H4 (cell line): ENCODE data around the gene CSF1. TPM values are rescaled to one million over a fixed set of nuclear protein-coding genes. Genes with fewer than 3 reads are reported as not detected.
"Not testable (repeated sequence)": the region's sequence is repeated elsewhere in the genome, so short reads cannot be mapped to it uniquely, and the experiment has no call there.

ENCODE experiments used
- DNase-seq: peaks from one replicate; pipeline ENCODE4 v3.0.0-alpha.2; 2015; ENCODE audit warnings: low spot score
- total RNA-seq: library from RNA; depleted of rRNA; stranded (reverse); fragments of >200 nt; shearing (Covaris generic); gene quantifications from 2 replicates; pipeline ENCODE4 v1.2.3, GENCODE V29; 2014

CSF1 gene
- total RNA-seq, 1 experiment from 2014 or later, result 18.9 TPM

DNA sequence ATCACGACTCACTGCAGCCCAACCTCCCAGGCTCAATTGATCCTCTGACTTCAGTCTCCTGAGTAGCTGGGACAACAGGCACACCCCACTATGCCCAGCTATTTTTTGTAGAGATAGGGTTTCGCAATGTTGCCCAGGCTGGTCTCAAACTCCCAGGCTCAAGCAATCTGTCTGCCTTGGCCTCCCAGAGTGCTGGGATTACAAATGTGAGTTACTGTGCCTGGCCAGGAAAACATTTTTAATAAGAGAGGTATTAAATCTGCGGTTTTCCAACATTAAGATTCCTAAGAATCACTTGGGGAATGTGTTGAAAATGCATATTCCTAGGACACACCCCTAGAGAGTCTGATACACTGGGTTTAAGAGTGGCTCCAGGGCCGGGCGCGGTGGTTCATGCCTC, 8.7 kb downstream of the CSF1 start:
- DNase-seq, result no peak

GRCh38 chr1:109920391-109920790, 9.7 kb downstream of the CSF1 start:
- DNase-seq, result not testable (repeated sequence)

DNA sequence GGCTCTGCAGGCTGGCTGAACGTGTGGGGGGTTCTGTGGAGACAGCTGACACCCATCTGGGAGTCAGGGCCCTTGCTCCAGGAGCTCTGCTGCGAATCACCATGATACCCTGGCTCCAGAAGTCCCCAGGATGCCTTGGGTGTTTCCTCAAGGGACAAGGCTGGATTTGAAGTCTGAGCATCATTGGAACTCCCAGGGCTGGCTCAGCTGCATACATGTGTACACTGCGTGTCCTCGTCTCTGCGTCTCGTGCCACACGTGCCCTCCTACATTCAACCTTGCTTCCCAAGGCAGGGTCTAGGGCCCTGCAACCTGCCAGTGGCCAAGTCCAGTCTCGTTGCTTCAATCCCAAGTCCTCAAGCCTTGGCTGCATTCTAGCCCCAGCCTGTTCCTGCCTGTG, 11.7 kb downstream of the CSF1 start:
- no peak for DNase-seq

DNA sequence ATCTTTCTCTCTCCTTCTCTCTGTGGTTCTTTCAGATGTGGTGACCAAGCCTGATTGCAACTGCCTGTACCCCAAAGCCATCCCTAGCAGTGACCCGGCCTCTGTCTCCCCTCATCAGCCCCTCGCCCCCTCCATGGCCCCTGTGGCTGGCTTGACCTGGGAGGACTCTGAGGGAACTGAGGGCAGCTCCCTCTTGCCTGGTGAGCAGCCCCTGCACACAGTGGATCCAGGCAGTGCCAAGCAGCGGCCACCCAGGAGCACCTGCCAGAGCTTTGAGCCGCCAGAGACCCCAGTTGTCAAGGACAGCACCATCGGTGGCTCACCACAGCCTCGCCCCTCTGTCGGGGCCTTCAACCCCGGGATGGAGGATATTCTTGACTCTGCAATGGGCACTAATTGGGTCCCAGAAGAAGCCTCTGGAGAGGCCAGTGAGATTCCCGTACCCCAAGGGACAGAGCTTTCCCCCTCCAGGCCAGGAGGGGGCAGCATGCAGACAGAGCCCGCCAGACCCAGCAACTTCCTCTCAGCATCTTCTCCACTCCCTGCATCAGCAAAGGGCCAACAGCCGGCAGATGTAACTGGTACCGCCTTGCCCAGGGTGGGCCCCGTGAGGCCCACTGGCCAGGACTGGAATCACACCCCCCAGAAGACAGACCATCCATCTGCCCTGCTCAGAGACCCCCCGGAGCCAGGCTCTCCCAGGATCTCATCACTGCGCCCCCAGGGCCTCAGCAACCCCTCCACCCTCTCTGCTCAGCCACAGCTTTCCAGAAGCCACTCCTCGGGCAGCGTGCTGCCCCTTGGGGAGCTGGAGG, 12.7 kb downstream of the CSF1 start:
- no peak for DNase-seq

- no peak for DNase-seq
Observed at GRCh38 chr1:109923946-109924275, 13.3 kb downstream of the CSF1 start.

GRCh38 chr1:109924316-109924715, 13.7 kb downstream of the CSF1 start:
- no peak for DNase-seq

DNA sequence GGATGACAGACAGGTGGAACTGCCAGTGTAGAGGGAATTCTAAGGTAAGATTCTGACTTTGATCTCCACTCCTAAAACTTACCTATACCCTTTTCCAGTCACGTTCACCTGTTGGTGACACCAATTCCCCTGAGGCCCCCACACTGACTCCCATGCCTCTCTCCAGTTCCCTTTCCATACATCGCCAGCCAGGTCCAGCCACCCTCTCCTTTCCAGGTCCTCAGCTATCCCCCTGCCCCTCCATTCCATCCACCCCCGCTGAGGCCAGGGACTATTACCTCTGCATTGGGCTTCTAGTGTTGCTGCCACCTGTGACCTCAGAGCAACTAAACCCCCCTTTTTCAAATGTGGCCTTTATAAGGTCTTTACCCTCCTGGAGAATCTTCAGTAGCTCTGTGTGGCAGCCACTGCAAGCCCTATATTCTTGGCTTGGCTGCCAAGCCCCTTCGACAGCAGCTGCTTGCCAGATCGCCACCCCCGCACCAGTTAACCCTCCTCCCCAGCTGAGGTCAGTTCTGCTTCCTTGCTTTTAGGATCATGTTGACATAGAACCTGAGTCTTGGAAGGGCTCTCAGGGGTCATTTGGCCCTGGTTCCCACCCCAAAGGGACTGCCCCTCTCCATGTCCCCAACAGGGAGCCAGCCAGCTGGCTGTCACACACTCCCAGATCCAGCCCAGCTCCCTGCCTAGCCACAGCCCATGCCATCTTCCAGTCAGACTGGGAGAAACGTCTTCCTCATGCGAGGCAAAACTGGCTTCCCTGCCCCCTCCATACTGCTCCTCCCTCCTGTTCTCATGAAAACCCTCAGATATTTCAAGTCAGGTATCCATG, 14.7 kb downstream of the CSF1 start:
- no peak for DNase-seq

DNA sequence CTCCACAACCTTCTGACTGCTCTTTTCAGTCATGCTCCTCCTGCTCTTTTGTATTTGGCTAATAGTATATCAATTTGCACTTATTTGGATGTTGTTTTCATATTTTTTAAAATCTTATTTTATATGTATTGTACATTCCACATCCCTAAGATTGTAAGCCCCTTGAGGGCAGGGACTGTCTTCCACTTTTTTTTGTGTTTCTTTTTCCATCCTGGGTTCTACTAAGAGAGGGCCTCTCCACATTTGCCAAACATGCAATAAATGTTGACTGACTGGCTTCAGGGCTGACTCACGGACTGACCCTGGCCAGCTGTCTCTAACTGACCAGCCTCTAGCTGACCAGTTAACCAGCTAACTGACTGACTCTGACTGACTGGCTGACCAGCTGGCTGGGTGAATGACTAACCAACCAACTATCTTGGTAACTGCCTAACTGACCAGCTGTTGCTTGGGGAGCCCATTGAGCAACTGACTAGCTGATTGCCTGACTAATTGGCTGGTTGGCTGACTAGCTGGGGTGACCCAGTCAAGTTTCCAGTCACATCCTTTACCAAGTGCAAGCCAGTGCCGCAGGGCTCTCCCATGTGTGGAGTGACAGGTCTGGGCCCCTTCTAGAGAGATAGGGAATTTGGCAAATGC, 16.1 kb downstream of the CSF1 start:
- no peak for DNase-seq

DNA sequence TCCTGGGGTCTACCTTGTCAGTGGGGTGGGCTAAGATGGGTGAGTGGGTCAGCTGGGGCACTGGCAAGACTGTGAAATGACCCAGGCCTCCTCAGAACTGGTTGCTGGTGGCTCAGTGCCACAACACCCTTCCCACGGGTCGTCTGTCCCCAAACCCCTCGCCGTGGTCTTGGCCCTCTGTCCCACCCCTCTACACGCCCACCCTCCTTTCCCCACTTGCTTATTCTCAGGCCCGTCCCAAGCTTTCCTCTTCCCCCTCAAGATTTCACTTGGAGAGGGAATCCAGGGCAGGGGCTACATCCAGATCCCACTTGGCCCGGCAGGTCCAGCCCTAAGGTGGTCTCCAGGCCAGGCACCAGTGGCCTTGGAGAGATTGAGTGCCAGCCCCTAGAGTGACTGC, 16.7 kb downstream of the CSF1 start:
- DNase-seq, result no peak

DNA sequence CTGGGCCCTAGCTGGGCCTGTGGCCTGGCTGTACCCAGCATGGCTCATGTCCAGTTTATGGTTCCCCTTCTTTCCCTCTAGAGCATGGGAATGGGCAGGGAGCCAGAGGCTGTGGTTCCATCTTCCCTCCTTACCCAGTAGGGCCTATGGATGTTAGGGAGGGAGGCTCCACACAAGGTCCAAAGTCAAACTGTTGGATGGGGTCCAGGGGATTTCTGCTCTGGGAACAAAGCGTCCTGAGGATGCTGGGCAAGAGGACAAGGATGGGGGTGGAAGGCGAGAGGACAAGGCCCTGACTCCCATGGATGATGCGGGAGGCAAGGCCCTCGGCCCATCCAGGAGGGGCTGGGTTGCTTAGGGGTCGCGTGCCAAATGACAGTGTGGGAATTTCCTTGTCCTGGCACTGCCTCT, 17.3 kb downstream of the CSF1 start:
- DNase-seq, result no peak

- DNase-seq, result no peak
Observed at GRCh38 chr1:109928591-109929111, 18.0 kb downstream of the CSF1 start.

DNA sequence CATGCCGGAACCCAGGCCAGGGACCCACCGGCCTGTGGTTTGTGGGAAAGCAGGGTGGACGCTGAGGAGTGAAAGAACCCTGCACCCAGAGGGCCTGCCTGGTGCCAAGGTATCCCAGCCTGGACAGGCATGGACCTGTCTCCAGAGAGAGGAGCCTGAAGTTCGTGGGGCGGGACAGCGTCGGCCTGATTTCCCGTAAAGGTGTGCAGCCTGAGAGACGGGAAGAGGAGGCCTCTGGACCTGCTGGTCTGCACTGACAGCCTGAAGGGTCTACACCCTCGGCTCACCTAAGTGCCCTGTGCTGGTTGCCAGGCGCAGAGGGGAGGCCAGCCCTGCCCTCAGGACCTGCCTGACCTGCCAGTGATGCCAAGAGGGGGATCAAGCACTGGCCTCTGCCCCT, 18.5 kb downstream of the CSF1 start:
- DNase-seq, result no peak

DNA sequence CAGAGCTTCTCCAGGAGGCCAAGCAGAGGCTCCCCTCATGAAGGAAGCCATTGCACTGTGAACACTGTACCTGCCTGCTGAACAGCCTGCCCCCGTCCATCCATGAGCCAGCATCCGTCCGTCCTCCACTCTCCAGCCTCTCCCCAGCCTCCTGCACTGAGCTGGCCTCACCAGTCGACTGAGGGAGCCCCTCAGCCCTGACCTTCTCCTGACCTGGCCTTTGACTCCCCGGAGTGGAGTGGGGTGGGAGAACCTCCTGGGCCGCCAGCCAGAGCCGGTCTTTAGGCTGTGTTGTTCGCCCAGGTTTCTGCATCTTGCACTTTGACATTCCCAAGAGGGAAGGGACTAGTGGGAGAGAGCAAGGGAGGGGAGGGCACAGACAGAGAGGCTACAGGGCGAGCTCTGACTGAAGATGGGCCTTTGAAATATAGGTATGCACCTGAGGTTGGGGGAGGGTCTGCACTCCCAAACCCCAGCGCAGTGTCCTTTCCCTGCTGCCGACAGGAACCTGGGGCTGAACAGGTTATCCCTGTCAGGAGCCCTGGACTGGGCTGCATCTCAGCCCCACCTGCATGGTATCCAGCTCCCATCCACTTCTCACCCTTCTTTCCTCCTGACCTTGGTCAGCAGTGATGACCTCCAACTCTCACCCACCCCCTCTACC, 19.1 kb downstream of the CSF1 start:
- DNase-seq, result no peak

DNA sequence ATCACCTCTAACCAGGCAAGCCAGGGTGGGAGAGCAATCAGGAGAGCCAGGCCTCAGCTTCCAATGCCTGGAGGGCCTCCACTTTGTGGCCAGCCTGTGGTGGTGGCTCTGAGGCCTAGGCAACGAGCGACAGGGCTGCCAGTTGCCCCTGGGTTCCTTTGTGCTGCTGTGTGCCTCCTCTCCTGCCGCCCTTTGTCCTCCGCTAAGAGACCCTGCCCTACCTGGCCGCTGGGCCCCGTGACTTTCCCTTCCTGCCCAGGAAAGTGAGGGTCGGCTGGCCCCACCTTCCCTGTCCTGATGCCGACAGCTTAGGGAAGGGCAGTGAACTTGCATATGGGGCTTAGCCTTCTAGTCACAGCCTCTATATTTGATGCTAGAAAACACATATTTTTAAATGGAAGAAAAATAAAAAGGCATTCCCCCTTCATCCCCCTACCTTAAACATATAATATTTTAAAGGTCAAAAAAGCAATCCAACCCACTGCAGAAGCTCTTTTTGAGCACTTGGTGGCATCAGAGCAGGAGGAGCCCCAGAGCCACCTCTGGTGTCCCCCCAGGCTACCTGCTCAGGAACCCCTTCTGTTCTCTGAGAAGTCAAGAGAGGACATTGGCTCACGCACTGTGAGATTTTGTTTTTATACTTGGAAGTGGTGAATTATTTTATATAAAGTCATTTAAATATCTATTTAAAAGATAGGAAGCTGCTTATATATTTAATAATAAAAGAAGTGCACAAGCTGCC, 19.8 kb downstream of the CSF1 start:
- DNase-seq, result no peak

DNA sequence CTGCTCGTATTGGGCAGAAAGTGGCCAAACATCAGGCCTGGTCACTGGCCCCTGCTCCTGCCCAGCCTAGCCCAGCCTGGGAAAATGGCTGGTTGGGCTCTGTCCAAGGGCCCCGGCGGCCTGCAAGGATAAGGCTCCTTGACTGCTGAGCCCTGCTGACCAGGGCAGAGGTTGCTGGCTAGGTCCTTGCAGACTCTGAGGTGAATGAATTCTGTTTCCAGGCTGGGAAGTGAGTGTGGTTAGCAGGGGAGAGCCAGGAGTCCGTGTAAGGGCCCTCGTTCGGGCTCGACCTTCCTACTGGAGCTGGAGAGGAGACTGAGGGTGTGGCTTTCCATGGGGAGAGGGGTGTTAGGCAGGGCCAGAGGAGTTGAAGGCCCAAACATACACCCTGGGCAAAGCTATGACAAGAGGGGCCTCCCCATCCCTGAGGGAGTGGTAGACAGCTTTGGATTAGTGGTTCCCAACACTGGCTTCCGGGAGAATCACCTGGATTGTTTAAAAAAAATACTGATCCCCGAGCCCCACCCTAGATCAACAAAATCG, 20.6 kb downstream of the CSF1 start:
- DNase-seq, result no peak

DNA sequence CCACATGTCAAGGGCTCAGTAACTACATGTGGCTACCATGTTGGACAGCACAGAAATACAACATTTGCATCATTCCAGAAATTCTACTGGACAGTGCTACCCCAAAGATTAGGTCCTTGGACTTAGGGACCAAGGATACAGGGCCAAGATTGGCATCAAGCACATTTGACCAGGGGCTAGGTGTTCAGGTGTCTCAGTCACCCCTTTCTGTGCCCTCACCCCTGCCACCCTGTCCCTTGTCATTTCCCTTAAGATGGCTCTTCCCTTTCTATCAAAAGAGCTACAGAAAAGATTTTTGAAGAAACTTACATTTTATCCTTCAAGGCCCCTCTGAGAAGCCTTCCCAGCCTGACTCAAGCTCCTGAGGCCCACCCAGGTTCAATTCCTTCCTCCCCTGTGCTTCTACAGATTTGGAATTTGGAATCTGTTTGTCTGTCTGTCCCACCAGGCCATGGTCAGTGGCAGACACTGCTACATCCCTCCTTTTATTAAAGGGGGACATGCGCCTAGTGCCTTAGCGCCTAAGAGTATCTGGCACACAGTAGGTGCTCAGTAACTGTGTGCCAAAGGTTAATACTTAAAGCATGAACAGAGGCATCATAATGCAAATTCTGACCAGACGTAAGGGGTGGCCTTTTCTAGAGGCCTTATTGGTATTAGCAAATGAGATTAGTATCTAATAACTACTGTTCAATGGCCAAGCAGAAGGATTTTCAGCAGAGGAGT, 21.4 kb downstream of the CSF1 start:
- DNase-seq, result no peak

- DNase-seq, result no peak
Observed at GRCh38 chr1:109932679-109933078, 22.0 kb downstream of the CSF1 start.

GRCh38 chr1:109933856-109934711, 23.4 kb downstream of the CSF1 start:
- no peak for DNase-seq

DNA sequence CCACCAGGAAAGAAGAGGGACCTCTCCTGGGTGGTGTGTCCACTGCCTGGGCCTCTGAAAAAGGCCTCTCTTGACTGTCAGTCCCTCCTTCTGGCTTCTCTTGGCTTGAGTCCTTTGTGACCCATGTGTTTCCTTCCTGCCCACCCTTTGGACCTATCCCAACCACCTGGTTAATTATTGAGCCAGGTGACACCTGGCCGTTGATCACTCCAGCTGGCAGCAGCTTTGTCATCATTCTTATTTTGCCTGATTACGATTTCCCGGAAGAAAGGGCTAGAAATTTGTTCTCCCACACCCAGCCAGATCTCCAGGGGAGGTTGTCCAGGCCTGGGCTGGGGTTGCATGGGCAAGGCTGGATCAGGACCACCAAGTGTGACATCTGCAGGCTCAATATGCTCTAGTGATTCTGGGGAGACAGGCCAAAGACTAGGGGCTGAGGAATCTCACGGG, 24.8 kb downstream of the CSF1 start:
- DNase-seq, result no peak
